Right lobe of liver (tissue), 4 donors: ENCODE measurements around the gene DRGX.

Experiments used
- CTCF ChIP-seq, 4 donors: fragments of 200-600 bp in 3 of 4; fragments of 450-650 bp in 1 of 4; IDR thresholded peaks; one replicate each; pipeline versions ENCODE4 v1.5.1 to v1.8.0; 2016 to 2022; ENCODE audit warnings: antibody characterized with exemption in 4 of 4, mild to moderate bottlenecking in 2 of 4
- POLR2A ChIP-seq: fragments of 450-650 bp; IDR thresholded peaks from one replicate; pipeline ENCODE4 v1.6.1; 2017; ENCODE audit warnings: antibody characterized with exemption, mild to moderate bottlenecking
- donor health status: DM: no; HTN: no; CAD: no.
- donor health status: DM: no; HTN: no; CAD: no.
- donor health status: DM: no; HTN: yes; CAD: no.

GRCh38 chr10:49348593-49348992 lies 47.3 kb downstream of the DRGX start:
- TF ChIP-seq CTCF (IDR thresholded peaks at IDR 0.05) = no peak
- no peak for TF ChIP-seq POLR2A
